ENCODE data around the gene MAPK9.

MAPK9 gene

DNA sequence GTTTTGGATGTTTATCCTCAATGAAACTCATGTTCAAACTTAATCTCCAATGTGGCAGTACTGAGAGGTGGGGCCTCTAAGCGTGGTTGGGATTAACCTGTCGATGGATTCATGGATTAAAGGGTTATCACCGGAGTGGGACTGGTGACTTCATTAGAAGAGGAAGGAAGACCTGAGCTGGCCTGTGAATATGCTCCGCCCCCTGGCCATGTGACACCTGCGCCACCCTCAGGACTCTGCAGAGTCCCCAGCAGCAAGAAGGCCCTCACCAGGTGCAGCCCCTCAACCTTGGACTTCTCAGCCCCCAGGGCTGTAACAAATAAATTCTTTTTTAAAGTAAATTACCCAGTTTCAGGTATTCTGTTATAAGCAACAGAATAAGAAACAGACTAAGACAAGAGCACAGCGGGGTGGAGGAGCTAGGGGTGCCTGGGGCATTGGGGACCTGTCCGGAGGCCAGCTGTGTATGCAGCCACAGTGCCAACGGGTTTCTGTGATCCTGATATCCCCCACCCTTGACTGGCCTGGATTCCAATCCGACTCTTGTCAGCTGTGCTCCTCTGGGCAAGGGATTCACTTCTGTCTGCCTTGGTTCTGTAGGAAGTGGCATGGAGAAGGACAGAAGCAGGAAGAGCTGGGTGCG is 3.2 kb upstream of the MAPK9 start:
- no peak for DNase-seq (ENCODE audit: low read depth)

DNA sequence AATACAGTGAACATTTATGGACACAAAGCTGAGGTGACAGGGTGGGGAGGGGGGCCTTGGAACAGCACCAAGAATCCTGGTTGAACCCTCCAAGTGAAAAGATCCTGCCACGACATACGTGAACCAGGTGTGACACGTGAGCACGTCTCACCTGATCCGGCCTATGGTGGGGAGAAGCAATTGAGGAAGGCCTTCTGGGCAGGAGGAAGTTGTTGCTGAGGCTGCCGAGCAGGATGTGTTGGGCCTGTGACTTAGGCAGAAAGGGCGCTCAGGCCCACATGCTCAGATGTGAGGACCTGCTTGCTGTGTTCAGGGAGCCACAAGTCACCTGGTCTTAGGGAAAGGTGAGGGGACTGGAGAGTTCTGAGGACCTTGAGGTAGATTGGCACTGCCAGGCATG is 2.5 kb upstream of the MAPK9 start:
- no peak for DNase-seq (ENCODE audit: low read depth)

DNA sequence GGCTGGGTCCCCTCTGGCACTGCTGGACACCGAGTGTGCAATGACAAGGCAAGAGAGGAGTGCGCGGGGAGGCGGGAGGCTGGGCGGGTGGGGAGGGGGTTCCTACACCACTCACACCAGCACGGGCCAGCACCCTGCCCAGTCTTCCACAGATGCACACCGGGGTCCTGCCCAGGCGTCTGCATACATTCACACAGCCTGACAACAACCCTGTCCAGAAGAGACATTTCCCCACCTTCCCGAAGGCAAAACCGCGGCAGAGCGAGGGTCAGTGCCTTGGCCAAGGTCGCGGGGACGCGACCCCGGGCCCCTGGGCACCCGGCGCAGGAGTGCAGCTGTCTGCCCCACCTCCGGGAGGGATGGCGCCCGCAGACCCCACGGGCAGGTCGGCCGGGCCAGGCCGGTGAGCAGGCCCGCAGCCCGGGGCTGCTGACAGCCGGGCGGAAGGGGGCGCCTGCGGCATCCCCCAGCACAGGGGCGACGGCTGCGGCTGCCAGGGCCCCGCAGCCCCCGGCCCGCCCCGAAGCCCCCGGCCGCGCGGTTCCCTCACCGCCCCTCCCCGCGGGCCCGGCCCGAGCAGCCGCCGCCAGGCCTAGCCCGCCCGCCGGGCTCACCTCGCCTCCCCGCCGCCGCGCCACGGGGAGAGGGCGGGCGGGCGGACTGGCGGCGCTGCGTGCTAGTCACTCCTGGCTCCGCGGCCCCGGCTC is 496 bp downstream of the MAPK9 start:
- no peak for DNase-seq (ENCODE audit: low read depth)

DNA sequence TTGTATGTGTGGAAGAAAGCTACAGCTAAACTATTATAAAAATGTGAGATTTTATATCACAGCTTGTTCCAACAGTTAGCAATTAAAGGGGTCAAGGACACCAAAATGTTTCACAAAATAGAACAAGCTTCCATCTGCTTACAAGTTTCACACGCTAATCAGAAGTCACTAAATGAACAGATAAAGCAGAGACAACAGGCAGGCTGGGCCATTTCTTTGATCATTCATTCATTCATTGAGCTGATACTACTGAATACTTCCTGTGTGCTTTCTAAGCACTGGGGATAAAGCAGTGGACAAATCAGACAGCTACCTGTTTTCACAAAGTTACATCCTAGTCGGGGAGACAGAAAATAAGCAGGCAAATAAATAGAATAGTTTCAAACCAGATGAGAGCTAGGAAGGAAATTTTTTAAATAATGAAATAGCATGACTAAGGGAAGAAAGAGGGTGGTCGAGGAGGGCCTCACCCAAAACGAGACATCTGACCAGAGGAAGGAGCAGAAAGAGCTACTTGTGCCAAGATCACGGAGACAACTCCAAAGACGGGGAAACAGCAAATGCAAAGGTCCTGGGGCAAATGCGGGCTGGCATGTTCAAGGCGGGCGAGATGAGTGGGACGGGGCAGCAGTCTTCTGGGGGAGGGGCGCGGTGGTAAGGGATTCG is 1.2 kb downstream of the MAPK9 start:
- no peak for DNase-seq (ENCODE audit: low read depth)

DNA sequence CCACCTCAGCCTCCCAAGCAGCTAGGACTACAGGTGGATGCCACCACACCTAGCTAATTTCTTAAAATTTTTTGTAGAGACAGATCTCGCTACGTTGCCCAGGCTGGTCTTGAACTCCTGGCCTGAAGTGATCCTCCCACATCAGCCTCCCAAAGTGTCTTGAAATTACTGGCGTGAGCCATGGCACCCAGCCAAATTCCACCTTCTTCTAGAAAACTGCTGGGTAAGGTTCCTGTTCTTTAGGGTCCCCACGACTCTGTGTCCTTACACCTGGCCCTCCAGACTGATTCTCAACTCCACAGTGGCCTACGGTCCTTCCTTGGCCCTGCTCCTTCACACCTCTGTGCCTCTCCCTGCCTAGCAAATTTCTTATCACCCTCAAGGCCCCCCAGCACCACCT is 1.9 kb downstream of the MAPK9 start:
- no peak for DNase-seq (ENCODE audit: low read depth)

DNA sequence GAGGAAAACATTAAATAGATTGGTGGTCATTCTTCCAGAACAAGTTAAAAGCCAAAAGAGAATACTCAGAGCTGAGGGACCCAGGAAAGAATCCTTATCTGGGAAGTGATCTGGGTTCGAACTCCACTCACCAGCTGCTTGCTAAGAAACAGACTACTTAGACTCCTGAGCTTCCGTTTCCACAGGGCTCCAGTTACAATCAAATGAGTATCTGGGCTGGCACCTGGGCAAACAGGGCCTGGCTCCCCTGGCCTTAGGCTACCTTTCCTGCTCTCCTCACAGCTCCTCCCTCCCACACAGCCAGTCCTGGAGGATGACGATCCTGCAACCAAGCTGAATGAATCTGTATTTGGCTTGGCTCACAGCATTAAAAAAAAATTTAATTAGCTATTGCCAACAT is 2.5 kb downstream of the MAPK9 start:
- DNase-seq (ENCODE audit: low read depth), result no peak

DNA sequence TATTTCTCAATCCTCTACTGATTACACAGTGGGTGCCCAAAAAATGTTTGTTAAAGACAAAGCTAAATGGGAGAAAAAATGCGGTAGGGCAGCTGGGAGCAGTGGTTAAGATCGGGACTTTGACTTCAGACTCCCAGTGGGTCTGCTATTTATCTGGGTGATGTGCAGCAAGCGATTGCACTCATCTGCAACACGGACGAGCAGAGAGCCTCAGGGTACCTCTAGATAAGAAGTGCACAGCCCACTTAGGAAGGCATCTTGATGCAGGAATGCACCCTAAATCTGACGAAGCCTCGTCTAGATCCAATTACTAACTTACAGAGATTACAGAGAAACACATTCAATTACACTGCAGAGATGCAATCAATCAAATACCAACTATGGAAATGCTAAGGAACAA is 4.0 kb downstream of the MAPK9 start:
- no peak for DNase-seq (ENCODE audit: low read depth)

DNA sequence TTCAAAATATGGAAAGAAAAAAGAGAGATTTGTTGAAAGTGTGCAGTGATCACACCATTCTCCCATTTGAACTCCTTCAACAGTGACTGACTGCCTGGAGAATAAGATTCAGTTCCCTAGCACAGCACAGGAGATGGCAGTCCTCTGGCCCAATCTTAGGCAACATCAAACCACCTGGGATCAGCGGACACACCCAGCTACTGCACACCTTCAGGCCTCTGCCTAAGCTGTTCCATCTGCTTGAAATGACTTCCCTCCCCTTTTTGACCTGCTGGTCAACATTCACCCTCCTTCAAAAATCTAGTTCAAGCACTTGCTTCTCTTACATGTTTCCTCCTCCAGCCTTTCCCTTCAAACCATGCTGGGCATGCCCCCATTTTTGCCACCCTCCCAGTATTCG is 4.5 kb downstream of the MAPK9 start:
- DNase-seq (ENCODE audit: low read depth), result no peak

DNA sequence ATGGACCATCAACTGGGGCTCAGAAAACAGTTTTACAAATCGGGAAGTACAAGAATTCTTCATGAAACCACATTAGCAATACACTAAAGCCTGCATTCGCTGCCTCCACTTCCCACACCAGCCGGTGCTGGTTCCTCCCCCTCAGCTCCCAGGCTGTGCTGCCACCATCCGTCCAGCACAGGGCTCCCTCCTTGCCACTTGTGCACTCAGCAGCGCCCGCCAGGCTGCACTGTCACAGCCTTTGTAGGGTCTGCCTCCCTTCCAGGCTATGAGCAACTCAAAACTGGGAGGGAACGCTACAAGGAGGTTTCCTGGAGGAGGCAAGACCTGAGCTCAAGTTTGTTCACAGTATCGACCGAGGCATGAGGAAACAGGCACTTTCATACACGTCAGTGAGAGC is 7.7 kb downstream of the MAPK9 start:
- DNase-seq (ENCODE audit: low read depth), result no peak

DNA sequence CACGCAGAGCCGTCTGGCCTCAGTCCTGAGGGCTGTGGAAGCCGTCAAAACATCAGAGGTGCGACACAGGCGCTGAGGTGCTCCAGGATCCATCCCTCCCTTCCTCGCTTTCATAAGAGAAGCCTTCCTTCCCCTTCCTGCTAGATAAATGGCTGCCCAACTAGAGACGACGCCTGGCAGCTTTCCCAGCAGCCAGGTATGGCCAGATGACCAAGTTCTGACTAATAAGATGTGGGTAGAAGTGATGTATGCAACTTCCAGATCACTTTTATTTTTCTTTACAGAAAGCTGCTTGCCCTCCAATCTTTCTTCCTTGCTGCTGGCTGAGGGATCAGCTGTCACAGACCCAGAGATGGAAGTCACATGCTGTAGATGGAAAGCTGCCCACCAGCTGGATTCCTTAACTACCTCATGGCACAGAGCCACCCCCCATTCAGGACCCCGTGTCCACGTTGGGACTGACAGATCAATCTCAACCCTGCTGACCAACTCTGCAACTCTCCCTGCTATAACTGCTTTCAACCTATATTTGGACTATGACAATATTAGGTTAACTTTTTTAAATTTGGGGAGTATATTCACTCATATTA is 8.8 kb downstream of the MAPK9 start:
- DNase-seq (ENCODE audit: low read depth), result no peak

DNA sequence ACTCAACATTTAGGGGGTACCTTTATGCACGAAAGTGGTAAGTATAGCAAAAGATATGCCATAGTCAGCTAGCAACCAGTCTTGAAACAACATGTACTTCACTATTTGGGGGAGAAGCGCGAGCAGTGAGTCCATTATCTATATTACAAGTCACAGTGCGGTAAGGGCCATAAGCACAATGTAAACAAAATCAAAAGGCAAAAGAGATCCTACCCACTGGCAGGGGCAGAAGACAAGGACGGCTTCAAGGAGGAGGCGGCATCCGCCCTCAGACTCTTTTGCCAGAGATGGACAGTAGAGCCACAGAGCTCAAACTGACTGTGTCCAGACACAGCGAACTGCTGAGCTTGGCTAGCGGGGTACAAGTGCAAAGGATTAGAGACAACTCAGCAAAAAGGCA is 9.6 kb downstream of the MAPK9 start:
- no peak for DNase-seq (ENCODE audit: low read depth)

DNA sequence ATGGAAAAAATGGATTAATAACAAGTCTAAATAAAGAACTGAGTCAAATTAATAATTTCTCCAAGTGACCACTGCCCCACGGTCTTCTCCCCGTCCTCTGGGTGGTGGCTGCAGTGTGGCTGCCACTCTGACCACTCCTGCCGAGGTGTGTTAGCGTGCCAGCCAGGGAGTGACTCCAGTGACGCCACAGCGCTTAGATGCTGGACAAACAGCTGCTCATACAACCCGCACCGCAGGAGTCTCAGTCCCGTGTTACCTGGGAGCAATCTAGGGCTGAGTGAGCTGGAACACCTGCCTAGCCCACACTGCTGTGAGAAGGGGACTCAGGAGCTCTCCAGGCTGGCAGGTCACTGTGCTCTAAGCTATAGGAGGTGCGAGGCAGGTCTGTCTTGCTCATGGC is 10.2 kb downstream of the MAPK9 start:
- no peak for DNase-seq (ENCODE audit: low read depth)

DNA sequence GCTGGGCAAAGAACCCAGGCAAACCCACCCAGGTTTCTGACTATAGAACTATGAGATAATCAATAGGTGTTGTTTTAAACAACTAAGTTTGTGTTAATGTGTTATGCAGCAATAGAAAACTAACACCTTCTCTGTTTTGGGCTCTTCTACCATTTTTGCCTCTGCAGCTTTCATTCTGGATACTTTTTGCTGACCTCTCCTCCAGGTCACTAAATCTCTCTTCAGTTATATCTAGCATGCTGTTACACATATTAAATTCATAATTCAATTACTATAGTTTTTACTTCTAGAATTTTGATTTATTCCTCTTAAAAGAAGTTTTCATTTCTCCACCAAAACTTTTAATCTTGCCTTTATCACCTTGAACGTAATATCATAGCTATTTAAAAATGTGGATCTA is 17.2 kb downstream of the MAPK9 start:
- no peak for DNase-seq (ENCODE audit: low read depth)

DNA sequence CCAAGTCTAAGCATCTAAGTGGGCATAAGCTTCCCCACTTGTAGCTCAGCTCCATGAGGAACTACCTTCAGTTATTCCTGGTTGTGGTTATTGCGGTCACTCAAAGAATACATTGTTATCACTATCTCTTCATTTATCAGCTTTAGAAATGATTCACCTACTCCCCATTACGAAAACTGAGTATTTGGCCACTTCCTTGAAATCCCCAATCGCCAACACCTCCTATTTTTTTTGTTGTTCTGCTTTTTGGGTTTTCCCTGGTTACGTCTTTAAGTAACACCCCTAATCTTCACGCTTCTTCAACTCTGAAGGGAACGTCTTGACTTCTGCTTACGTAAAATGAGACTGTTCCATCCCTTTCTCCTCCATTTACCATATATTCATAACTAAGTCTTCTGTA is 20.7 kb downstream of the MAPK9 start:
- DNase-seq (ENCODE audit: low read depth), result no peak

DNA sequence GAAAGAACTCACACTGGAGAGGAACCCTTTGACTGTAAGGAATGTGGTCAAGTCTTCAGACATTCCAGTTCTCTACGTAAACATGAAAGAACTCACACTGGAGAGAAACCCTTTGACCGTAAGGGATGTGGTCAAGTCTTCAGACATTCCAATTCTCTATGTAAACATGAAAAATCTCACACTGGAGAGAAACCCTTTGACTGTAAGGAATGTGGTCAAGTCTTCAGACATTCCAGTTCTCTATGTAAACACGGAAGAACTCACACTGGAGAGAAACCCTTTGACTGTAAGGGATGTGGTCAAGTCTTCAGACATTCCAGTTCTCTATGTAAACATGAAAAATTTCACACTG is 32.6 kb downstream of the MAPK9 start:
- no peak for DNase-seq (ENCODE audit: low read depth)

DNA sequence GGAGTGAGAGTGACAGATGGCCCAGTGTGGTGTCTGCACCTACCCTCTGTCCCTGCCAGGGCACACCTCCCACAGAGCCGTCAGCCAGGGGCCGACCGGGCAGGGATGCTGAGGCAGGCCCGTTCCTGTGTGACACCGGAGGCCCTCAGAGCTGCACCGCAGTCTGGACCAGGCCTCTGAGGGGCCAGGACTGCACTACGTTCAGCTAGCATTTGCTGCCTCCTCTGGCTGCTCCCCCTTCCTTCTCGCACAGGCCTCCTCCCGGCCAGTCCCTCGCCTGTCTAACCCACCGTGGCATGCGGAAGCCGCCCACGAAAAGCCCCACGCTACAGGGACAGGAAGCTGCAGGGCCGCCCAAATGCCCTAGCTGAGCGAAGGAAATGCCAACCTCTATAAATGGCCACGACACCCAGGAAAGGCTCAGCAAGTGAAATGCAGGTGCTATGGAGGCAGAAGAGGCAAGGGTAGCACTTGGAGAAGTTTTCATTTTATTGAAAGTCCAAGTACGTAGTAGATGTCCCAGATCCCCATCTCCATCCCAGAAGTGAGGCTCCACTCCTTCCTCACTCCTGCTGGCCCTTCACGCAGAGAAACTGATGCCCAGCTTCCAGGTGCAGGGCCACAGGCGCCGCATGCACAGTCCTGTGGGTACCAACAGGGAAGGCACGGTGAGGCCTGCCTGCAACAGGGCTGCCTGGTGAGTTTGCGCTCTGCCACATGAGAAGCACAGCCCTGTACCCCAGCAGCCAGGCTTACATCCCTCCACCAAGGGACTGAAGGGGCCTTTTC is 38.7 kb downstream of the MAPK9 start:
- DNase-seq (ENCODE audit: low read depth), result no peak

DNA sequence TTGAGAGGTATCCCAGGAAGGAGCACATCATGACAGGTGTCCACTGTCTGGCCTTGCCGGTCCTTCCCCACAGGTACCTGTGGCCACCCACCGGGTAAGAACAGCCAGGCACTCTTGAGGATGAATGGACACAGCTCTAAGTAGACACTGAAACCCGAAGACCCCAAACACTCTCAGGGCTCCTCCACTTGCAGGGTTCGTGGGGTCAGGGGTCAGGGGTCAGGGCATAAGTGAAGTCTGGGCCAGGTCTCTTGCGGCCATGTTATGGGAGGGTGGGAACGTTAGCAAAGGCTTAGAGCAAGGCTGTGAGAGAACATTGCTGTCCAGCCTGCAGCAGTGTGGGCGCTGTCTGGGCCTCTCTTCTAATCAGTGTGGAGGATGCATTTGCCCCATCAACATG is 40.0 kb downstream of the MAPK9 start:
- DNase-seq (ENCODE audit: low read depth), result no peak

DNA sequence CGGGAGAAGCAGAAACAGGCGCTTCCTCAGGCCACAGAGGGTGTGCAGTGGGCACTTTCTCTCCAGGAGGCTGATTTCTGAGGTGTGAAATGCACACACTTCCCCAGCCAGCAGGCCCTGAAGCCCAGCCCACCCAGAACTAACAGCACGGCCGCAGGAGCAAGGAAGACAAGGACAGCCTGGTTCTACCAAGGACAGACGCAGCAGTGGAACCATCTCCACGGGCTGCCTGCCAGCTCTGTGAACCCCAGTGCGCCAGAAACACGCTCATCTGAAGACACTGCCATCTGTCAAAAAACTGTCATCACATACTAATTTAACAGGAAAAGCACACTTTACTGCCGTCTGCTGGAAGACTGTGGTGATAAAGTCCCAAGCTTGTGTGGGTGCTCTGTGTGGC is 40.7 kb downstream of the MAPK9 start:
- no peak for DNase-seq (ENCODE audit: low read depth)

DNA sequence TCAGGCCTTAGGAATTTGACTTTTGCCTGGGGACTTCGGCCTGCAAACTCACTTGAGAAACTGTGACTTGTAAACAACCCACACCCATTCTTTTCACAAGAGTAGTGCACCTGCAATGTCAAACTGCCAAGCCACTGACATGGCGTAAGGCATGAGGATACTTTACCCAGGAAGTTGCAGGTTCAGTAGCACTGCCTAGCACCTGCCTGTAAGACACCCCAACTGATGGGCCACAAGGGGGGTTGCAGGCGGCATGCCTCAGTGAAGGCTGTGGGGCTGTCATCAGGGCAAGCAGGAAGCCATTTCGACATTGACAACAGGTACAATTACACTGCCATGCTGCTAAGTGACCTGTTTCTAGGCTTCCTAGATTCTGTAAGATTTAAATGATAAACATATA is 41.6 kb downstream of the MAPK9 start:
- DNase-seq (ENCODE audit: low read depth), result no peak

DNA sequence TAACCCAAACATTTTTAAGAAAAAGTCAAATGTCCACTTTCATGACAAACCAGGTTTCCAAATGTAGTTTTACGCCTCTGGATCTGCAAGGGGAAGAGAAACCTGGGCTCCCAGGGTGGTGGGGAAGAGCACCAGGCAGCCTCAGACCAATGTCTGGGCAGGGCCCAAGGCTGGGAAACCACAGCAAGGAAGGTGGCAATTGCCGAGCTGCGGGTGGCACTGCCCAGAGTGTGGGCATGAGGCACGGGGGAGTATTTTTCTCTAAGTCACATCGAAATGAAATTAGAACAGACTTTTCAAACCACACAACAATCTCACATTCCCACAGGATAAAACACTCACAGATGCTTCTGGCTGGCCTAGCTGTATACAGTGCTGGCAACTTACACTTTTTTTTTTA is 50.3 kb downstream of the MAPK9 start:
- no peak for DNase-seq (ENCODE audit: low read depth)

DNA sequence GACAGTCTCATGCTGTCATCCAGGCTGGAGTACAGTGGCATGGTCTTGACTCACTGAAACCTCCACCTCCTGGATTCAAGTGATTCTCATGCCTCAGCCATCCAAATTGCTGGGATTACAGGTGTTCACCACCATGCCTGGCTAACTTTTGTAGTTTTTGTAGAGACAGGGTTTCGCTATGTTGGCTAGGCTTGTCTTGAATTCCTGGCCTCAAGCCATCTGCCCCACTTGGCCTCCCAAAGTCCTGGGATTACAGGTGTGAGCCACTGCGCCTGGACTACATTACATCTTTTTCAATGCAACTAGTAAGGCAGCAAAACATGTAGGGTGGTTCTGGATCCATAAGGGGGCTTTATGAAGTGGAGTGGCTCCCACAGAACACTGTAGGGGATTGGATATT is 53.3 kb downstream of the MAPK9 start:
- DNase-seq (ENCODE audit: low read depth), result no peak

DNA sequence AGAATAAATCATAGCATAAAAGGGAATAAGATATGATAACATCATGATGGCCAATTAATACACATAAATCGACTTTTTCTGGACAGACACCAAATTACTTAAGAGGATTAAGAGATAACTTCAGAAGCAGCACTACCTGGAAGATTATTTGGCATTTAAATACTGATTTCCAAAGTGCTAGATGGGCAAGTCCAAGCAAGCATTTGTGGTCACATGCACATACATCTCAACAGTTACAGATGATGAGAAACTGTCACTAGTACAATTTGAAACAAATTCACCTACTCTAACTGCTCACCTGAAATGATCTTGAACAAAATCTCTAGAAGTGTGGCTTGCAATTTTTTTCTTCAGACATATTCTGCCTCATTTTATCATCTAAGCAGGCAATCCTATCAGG is 56.0 kb downstream of the MAPK9 start:
- no peak for DNase-seq (ENCODE audit: low read depth)

DNA sequence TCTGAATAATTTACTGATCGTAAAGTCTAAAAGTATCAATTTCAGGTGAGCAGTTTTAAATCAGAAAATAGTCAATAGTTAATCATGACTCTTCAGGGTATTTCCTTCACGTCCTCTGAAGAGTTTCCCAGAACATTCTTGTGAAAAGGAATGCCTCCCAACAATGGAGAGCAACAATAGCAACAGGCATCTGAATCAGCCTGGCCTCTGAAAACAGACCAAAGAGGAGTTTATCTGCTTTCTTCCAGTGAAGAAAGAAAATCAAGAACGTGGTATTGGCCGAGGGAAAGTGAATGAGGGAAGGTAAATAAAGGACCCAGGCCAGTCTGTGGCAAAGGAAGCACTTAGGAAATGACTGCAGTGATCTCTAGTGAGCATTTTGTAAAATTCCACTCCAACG is 56.8 kb downstream of the MAPK9 start:
- no peak for DNase-seq (ENCODE audit: low read depth)

All from GM04503 (cell line).